OCI-LY7 (cell line): ENCODE results near the gene NTM. TPM values are rescaled to one million over a fixed set of nuclear protein-coding genes. Genes with fewer than 3 reads are reported as not detected.

Experiments
- BruUV-seq: library from RNA; stranded (reverse); fragments of 400-500 nt; replicated peaks from 2 replicates; lab custom pipeline; 2021; lab: Mats Ljungman, UMichigan
- CTCF ChIA-PET: fragments of 300-600 bp; sonication (Branson Sonifier 250); formaldehyde crosslinking; loops from one replicate; lab custom pipeline; 2022; ENCODE audit warnings: antibody characterized with exemption; ENCODE audit not compliant: unreplicated experiment; lab: Charles Lee
- POLR2A ChIA-PET: fragments of 300-600 bp; sonication (Branson Sonifier 250); formaldehyde crosslinking; loops from one replicate; lab custom pipeline; 2022; ENCODE audit warnings: antibody characterized with exemption; lab: Charles Lee
- DNase-seq: peaks from one replicate; pipeline ENCODE4 v3.0.0-alpha.2; 2015; ENCODE audit warnings: low spot score
- H2AFZ ChIP-seq: fragments of 200-600 bp; sonication (generic), shearing (Covaris generic); 2 replicates; pipeline ENCODE4 v1.6.1; 2014; ENCODE audit warnings: mild to moderate bottlenecking, antibody characterized with exemption, low read length, moderate library complexity
- H3K27ac ChIP-seq: fragments of 200-600 bp; sonication (generic); 2 replicates; pipeline ENCODE4 v1.5.1; 2014; ENCODE audit warnings: mixed run types, low read depth, mild to moderate bottlenecking, moderate library complexity, low read length, inconsistent platforms; ENCODE audit not compliant: poor library complexity, severe bottlenecking
- H3K36me3 ChIP-seq: fragments of 200-600 bp; sonication (generic); 2 replicates; pipeline ENCODE4 v1.6.1; 2014; ENCODE audit warnings: mild to moderate bottlenecking, antibody characterized with exemption, low read length, moderate library complexity, mixed read lengths; ENCODE audit not compliant: insufficient read depth
- H3K4me1 ChIP-seq: fragments of 200-600 bp; sonication (generic); 2 replicates; pipeline ENCODE4 v1.5.1; 2014; ENCODE audit warnings: mild to moderate bottlenecking, low read length; ENCODE audit not compliant: insufficient read depth, poor library complexity, severe bottlenecking
- H3K4me2 ChIP-seq: fragments of 200-600 bp; sonication (generic); 2 replicates; pipeline ENCODE4 v1.6.1; 2014; ENCODE audit warnings: mild to moderate bottlenecking, low read length
- H3K4me3 ChIP-seq: fragments of 200-600 bp; sonication (generic); 2 replicates; pipeline ENCODE4 v1.5.1; 2014; ENCODE audit warnings: mild to moderate bottlenecking, low read depth, low read length; ENCODE audit not compliant: poor library complexity, severe bottlenecking
- H3K79me2 ChIP-seq: fragments of 200-600 bp; sonication (generic); 2 replicates; pipeline ENCODE4 v1.6.1; 2016; ENCODE audit warnings: low read depth, mild to moderate bottlenecking, low read length, moderate library complexity, mixed read lengths; ENCODE audit not compliant: insufficient read depth
- H3K9me2 ChIP-seq: fragments of 200-600 bp; sonication (generic); 2 replicates; pipeline ENCODE4 v1.6.1; 2016; ENCODE audit warnings: mild to moderate bottlenecking, low read length, mixed read lengths; ENCODE audit not compliant: insufficient read depth
- H3K9me3 ChIP-seq: fragments of 200-600 bp; sonication (generic); 2 replicates; pipeline ENCODE4 v1.6.1; 2014; ENCODE audit warnings: mild to moderate bottlenecking, mixed run types, low read length, mixed read lengths
- H4K20me1 ChIP-seq: fragments of 200-600 bp; sonication (generic); 2 replicates; pipeline ENCODE4 v1.6.1; 2014; ENCODE audit warnings: mild to moderate bottlenecking, antibody characterized with exemption, low read length, moderate library complexity, mixed read lengths; ENCODE audit not compliant: insufficient read depth
- EZH2phosphoT487 ChIP-seq: fragments of 200-600 bp; sonication (generic); IDR thresholded peaks from 2 replicates; pipeline ENCODE4 v1.6.1; 2018; ENCODE audit warnings: low read depth, borderline replicate concordance, mild to moderate bottlenecking, mixed run types, antibody characterized with exemption, low read length, moderate library complexity, mixed read lengths
- intact Hi-C: fragments of 100-400 bp; cut with micrococcal nuclease; formaldehyde crosslinking; loops from one replicate; pipeline ENCODE4 v1.10.0; 2022; ENCODE audit not compliant: unreplicated experiment
- total RNA-seq, 2 experiments: library from RNA; depleted of rRNA in 1 of 2; stranded (reverse); fragments of >200 nt in 1 of 2; shearing (Covaris generic) in 1 of 2; gene quantifications; 2 replicates each; pipeline ENCODE4 v1.2.3, GENCODE V29; 2014 to 2022
- TF ChIP-seq, protein P1 (sequence below): fragments of 200-600 bp; sonication (generic); conservative IDR thresholded peaks from 2 replicates; pipeline ENCODE4 v1.5.1; 2014; ENCODE audit warnings: mild to moderate bottlenecking, antibody characterized with exemption, low read length, moderate library complexity, mixed read lengths

NTM gene
- total RNA-seq, 2 experiments from 2014 or later, result not detected

DNA sequence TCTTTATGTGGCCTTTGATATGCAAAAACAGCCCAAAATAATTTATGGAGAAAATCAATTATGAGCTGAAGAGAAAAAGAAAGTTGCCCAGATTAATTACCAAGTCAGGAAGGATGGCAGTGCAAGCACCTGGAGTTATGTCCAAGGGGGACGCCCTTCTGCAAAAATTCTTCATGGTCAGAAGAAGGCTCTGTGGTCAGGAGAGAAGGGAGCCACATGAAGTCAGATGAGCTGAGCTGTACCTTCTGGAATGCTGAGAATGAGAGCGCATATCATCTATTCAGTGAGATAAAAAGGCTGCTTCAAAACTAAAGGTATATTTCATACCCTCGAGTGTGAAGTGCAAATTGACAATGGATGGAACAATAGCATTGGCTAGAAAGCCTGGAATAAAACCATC, 607.4 kb downstream of the NTM start:
- DNase-seq, result no peak
- Histone ChIP-seq H3K27ac (no peak overlapping the region), H3K9me2 (no peaks in the 10 kb centered on the region), H2AFZ (no peak overlapping the region), H3K79me2 (no peaks in the 10 kb centered on the region), H3K4me1 (no peaks in the 10 kb centered on the region), H3K9me3 (no peaks in the 10 kb centered on the region), H4K20me1 (no peaks in the 10 kb centered on the region), H3K4me2 (no peak overlapping the region), H3K36me3 (no peaks in the 10 kb centered on the region), H3K4me3 (no peak overlapping the region)
- intact Hi-C loops, result no loop called here
- no TSS peak for BruUV-seq
- ChIA-PET POLR2A (no interaction called here), CTCF (no interaction called here)
- TF ChIP-seq EZH2phosphoT487, result no peak
- TF ChIP-seq, protein P1, sequence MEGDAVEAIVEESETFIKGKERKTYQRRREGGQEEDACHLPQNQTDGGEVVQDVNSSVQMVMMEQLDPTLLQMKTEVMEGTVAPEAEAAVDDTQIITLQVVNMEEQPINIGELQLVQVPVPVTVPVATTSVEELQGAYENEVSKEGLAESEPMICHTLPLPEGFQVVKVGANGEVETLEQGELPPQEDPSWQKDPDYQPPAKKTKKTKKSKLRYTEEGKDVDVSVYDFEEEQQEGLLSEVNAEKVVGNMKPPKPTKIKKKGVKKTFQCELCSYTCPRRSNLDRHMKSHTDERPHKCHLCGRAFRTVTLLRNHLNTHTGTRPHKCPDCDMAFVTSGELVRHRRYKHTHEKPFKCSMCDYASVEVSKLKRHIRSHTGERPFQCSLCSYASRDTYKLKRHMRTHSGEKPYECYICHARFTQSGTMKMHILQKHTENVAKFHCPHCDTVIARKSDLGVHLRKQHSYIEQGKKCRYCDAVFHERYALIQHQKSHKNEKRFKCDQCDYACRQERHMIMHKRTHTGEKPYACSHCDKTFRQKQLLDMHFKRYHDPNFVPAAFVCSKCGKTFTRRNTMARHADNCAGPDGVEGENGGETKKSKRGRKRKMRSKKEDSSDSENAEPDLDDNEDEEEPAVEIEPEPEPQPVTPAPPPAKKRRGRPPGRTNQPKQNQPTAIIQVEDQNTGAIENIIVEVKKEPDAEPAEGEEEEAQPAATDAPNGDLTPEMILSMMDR, result no peak

DNA sequence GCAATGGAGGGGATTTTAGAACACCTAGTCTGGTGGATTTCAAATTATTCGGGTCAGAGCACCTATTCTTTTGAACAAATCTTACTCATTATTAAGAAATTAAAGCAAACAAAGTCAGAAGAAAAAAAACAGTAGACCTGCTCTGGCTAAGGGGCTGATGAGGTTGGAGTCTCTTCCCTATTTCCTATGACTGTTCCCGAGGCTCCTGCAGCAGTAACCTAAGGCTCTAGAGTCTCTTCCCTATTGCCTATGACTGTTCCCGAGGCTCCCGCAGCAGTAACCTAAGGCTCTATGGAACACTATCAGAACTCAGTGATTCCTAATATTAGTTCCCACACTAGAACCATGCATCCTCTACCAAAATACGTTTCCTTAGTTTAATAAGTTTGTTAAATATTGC, 607.9 kb downstream of the NTM start:
- Histone ChIP-seq H3K79me2 (no peaks in the 10 kb centered on the region), H3K9me2 (no peaks in the 10 kb centered on the region), H3K4me2 (no peak overlapping the region), H3K27ac (no peak overlapping the region), H2AFZ (no peak overlapping the region), H3K4me1 (no peaks in the 10 kb centered on the region), H3K4me3 (no peak overlapping the region), H4K20me1 (no peaks in the 10 kb centered on the region), H3K9me3 (no peaks in the 10 kb centered on the region), H3K36me3 (no peaks in the 10 kb centered on the region)
- BruUV-seq, result no TSS peak
- TF ChIP-seq, protein P1, result no peak
- no peak for TF ChIP-seq EZH2phosphoT487
- intact Hi-C loops, result no loop called here
- ChIA-PET CTCF (no interaction called here), POLR2A (no interaction called here)
- no peak for DNase-seq

DNA sequence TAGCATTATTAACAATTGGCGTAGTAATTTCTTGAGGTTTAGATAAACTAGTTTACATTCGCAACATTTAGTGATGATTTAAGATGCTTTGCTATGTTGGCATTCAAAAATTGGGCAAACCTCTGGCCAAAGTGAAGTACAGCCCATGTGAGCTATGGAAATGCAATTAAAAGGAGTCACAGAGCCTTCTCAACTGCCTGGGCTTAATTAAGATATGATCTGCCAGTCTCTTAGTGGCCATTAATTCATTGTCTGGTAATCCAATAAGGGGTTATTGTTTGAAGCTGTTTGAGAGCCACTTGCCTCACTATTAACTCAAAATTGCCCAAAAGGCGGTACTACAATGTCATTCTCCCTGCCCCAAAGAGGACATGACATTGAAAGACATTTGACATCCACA, 608.9 kb downstream of the NTM start:
- Histone ChIP-seq H3K4me3 (no peak overlapping the region), H2AFZ (no peak overlapping the region), H3K9me2 (no peaks in the 10 kb centered on the region), H3K9me3 (no peaks in the 10 kb centered on the region), H3K79me2 (no peaks in the 10 kb centered on the region), H3K4me1 (no peaks in the 10 kb centered on the region), H3K4me2 (no peak overlapping the region), H3K36me3 (no peaks in the 10 kb centered on the region), H4K20me1 (no peaks in the 10 kb centered on the region), H3K27ac (no peak overlapping the region)
- TF ChIP-seq EZH2phosphoT487, result no peak
- TF ChIP-seq, protein P1, result no peak
- intact Hi-C loops, result no loop called here
- ChIA-PET CTCF (no interaction called here), POLR2A (no interaction called here)
- no peak for DNase-seq
- no TSS peak for BruUV-seq
